K562 (cell line): ENCODE data around the gene SLC34A3. TPM values are rescaled to one million over a fixed set of nuclear protein-coding genes. Genes with fewer than 3 reads are reported as not detected.

Source experiments
- C11orf30 ChIP-seq: fragments of 450-650 bp; IDR thresholded peaks from 2 replicates; pipeline ENCODE4 v1.6.1; 2016; ENCODE audit warnings: low read depth, mild to moderate bottlenecking
- CCNT2 ChIP-seq: IDR thresholded peaks from 2 replicates; pipeline ENCODE4 v1.6.1; 2011; ENCODE audit warnings: borderline replicate concordance, low read depth, mild to moderate bottlenecking, moderate library complexity, mixed read lengths, low read length; ENCODE audit not compliant: insufficient read length; ENCODE audit errors: extremely low read depth
- CXXC5 ChIP-seq: fragments of 250-450 bp; sonication (Bioruptor Pico); IDR thresholded peaks from 2 replicates; pipeline ENCODE4 v1.8.0; 2022; ENCODE audit warnings: inconsistent platforms, mild to moderate bottlenecking, moderate library complexity
- DLX4 ChIP-seq: fragments of 250-450 bp; sonication (Bioruptor Pico); IDR thresholded peaks from 2 replicates; pipeline ENCODE4 v1.6.1; 2021; ENCODE audit warnings: mild to moderate bottlenecking
- DMBX1 ChIP-seq: fragments of 250-450 bp; sonication (Bioruptor Pico); IDR thresholded peaks from 2 replicates; pipeline ENCODE4 v1.8.0; 2022; ENCODE audit warnings: inconsistent platforms, mild to moderate bottlenecking, moderate library complexity, borderline replicate concordance
- ELF4 ChIP-seq: fragments of 450-650 bp; formaldehyde crosslinking; IDR thresholded peaks from 2 replicates; pipeline ENCODE4 v1.4.0; 2022; ENCODE audit warnings: missing genetic modification characterization
- FUS ChIP-seq: fragments of 200-400 bp; formaldehyde crosslinking; optimal IDR thresholded peaks from 2 replicates; pipeline ENCODE3; 2017; ENCODE audit warnings: low read depth, low read length
- GABPB1 ChIP-seq: sonication (generic); formaldehyde crosslinking; IDR thresholded peaks from 2 replicates; pipeline ENCODE4 v1.8.0; 2022; ENCODE audit warnings: mild to moderate bottlenecking, missing genetic modification reagents
- HIVEP1 ChIP-seq: fragments of 250-450 bp; sonication (Bioruptor Pico); IDR thresholded peaks from 2 replicates; pipeline ENCODE4 v1.4.0; 2020; ENCODE audit warnings: mild to moderate bottlenecking
- HNRNPL ChIP-seq: fragments of 200-400 bp; formaldehyde crosslinking; IDR thresholded peaks from 2 replicates; pipeline ENCODE4 v1.6.1; 2017; ENCODE audit warnings: low read depth, mild to moderate bottlenecking, low read length
- ID3 ChIP-seq, 2 experiments: fragments of 250-450 bp in 1 of 2; fragments of 450-650 bp in 1 of 2; sonication (Bioruptor Pico) in 1 of 2; IDR thresholded peaks; 2 replicates each; pipeline versions ENCODE4 v1.6.1 to v1.8.0; 2016 to 2021; ENCODE audit warnings: mild to moderate bottlenecking in 2 of 2, moderate library complexity in 2 of 2, missing compliant biosample characterization in 1 of 2, missing genetic modification characterization in 1 of 2
- MTA3 ChIP-seq: fragments of 450-650 bp; formaldehyde crosslinking; IDR thresholded peaks from 2 replicates; pipeline ENCODE4 v1.6.1; 2017; ENCODE audit warnings: mild to moderate bottlenecking, borderline replicate concordance
- MYC ChIP-seq, 2 experiments: fragments of 250-450 bp in 1 of 2; sonication (Bioruptor Pico) in 1 of 2; IDR thresholded peaks; 2 replicates each; pipeline versions ENCODE4 v1.5.1 to v1.6.1; 2012 to 2021; ENCODE audit warnings: low read depth in 2 of 2, borderline replicate concordance in 1 of 2, improper control_type of control experiment in 1 of 2, low read length in 1 of 2, mild to moderate bottlenecking in 1 of 2, moderate library complexity in 1 of 2
- NR3C1 ChIP-seq: sonication (generic); formaldehyde crosslinking; IDR thresholded peaks from 2 replicates; pipeline ENCODE4 v1.8.1; 2022; ENCODE audit warnings: missing genetic modification reagents
- TCF7 ChIP-seq: sonication (generic); IDR thresholded peaks from 2 replicates; pipeline ENCODE4 v1.6.1; 2016; ENCODE audit warnings: antibody characterized with exemption, borderline replicate concordance
- TFAP4 ChIP-seq: sonication (generic); formaldehyde crosslinking; IDR thresholded peaks from 2 replicates; pipeline ENCODE4 v1.8.0; 2022; ENCODE audit warnings: missing genetic modification reagents, mild to moderate bottlenecking, moderate library complexity, borderline replicate concordance
- ZFP30 ChIP-seq: fragments of 250-450 bp; sonication (Bioruptor Pico); IDR thresholded peaks from 2 replicates; pipeline ENCODE4 v1.8.0; 2022; ENCODE audit warnings: moderate library complexity, mild to moderate bottlenecking, inconsistent platforms, borderline replicate concordance
- ZKSCAN1 ChIP-seq: fragments of 150-350 bp; IDR thresholded peaks from 2 replicates; pipeline ENCODE4 v1.6.1; 2016; ENCODE audit warnings: low read depth, low read length
- ZNF121 ChIP-seq: sonication (generic); formaldehyde crosslinking; conservative IDR thresholded peaks from 2 replicates; pipeline ENCODE4 v1.8.0; 2022; ENCODE audit warnings: missing genetic modification reagents
- polyA plus RNA-seq, 8 experiments: library from polyadenylated mRNA; depleted of rRNA in 4 of 8; stranded (reverse) in 5 of 8; unstranded in 3 of 8; fragments of >200 nt; fragmentation: Nextera tagmentation in 2 of 8; fragmentation: Illumina TruSeq in 1 of 8; extraction: Ambion mirVana in 2 of 8; extraction: Trizol in 1 of 8; gene quantifications; 2 replicates each; pipeline versions ENCODE4 v1.2.1 to v1.2.3, GENCODE V29; 2011 to 2014; ENCODE audit warnings: inconsistent platforms in 1 of 8, missing spikeins in 1 of 8
- total RNA-seq, 7 experiments: library from RNA; depleted of rRNA in 6 of 7; stranded (reverse); fragments of >200 nt in 6 of 7; fragmentation: Illumina TruSeq in 2 of 7; extraction: Trizol in 2 of 7; gene quantifications; 2 replicates each; pipeline versions ENCODE4 v1.2.1 to v1.2.3, GENCODE V29; 2011 to 2021; ENCODE audit warnings: low replicate concordance in 1 of 7
- TF ChIP-seq, protein P1 (sequence below): IDR thresholded peaks from 2 replicates; pipeline ENCODE4 v1.6.1; 2011; ENCODE audit not compliant: insufficient read length; ENCODE audit errors: extremely low read depth
- TF ChIP-seq, protein P2 (sequence below): fragments of 450-650 bp; IDR thresholded peaks from 2 replicates; pipeline ENCODE4 v1.6.1; 2016; ENCODE audit warnings: low read depth, mild to moderate bottlenecking, moderate library complexity

SLC34A3 gene
- total and polyA plus RNA-seq, 9 of the 15 experiments (the other 6 are each of a cell fraction or from before 2014, with no cell fraction given), result not detected

GRCh38 chr9:137240318-137240840, 9.7 kb downstream of the SLC34A3 start (continued):
- TF ChIP-seq TCF7 (no peak), FUS (peak; percentile 95), ZKSCAN1 (no peak), ZNF121 (CRISPR knock-in tag) (0 out of 2 replicates have a peak, but pooled peaks have one; percentile 29), ZFP30 (no peak), TFAP4 (CRISPR knock-in tag) (peak; percentile 82), DLX4 (no peak), ID3 (CRISPR knock-in tag; IDR thresholded peaks at IDR 0.05) (no peak), ID3 (tag; IDR thresholded peaks at IDR 0.05) (peak; percentile 91), CXXC5 (CRISPR knock-in tag) (peak; percentile 92), ELF4 (CRISPR knock-in tag) (0 out of 2 replicates have a peak, but pooled peaks have one; percentile 31), MYC (IDR thresholded peaks at IDR 0.05; ENCODE audit: low read depth, low read length) (peak; percentile 95), MYC (CRISPR knock-in tag; IDR thresholded peaks at IDR 0.05; ENCODE audit: borderline replicate concordance, low read depth) (peak; percentile 74; the same call in 1 of the 2 replicates), HNRNPL (peak; percentile 77; the same call in 1 of the 2 replicates), MTA3 (peak; percentile 35), NR3C1 (CRISPR knock-in tag) (peak; percentile 42; the same call in 1 of the 2 replicates), CCNT2 (peak; percentile 49), C11orf30 (no peak), DMBX1 (CRISPR knock-in tag) (peak; percentile 64; the same call in 1 of the 2 replicates), HIVEP1 (no peak), GABPB1 (CRISPR knock-in tag) (peak; percentile 81)
- TF ChIP-seq, protein P1, sequence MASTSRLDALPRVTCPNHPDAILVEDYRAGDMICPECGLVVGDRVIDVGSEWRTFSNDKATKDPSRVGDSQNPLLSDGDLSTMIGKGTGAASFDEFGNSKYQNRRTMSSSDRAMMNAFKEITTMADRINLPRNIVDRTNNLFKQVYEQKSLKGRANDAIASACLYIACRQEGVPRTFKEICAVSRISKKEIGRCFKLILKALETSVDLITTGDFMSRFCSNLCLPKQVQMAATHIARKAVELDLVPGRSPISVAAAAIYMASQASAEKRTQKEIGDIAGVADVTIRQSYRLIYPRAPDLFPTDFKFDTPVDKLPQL, result no peak
- TF ChIP-seq, protein P2, sequence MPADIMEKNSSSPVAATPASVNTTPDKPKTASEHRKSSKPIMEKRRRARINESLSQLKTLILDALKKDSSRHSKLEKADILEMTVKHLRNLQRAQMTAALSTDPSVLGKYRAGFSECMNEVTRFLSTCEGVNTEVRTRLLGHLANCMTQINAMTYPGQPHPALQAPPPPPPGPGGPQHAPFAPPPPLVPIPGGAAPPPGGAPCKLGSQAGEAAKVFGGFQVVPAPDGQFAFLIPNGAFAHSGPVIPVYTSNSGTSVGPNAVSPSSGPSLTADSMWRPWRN, result peak; percentile 51; the same call in 1 of the 2 replicates
